NCI-H510A (cell line): ENCODE measurements around the gene QKI.
"Not testable (repeated sequence)": the region's sequence is repeated elsewhere in the genome, so short reads cannot be mapped to it uniquely, and the experiment has no call there.

ENCODE experiments used
- DNase-seq: peaks from one replicate; lab custom pipeline; 2025; lab: John Stamatoyannopoulos, UW

Gene QKI

DNA sequence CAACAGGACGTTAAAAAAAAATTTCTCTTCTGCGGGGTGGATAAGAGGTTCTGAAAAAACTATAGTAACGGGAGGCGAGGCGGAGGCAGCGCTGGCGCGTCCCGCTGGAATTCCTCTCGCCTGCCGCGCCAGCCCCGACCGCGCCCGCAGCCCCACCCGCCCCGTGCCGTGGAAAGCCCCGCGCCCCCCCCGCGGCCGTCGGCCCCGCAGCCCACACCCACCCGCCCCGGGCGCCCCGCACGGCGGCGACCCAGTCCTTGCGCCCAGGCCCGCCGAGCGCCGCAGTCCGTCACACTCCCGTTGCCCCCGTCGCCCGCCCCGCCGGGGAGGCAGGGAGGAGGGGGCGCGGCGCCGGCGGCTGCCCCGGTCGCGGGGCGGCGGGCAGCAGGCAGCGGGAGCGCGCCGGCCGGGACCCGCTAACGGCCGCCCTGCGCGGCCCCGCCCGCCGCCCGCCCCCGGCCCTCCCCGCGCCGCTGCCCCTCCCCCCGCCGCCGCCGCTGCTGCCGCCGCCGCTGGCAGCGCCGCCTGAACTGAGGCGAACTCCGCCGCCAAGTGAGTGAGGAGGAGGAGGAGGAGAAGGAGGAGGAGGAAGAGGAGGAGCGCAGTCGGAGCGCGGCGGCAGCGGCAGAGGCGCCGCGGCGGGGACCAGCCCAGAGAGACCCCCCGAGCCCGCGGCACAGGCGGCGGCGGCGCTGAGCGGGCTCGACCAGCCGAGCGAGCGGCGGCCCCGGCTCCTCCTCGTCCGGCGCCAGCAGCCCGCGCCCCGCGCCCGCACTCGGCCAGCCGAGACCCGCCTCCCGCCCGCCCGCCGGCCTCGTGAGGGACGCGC is at the start of gene QKI:
Gene QKI, plus strand, starts transcription at position 602 of the 829 bp plus-strand sequence. CDS start 476 bp downstream, outside the sequence.
- peak; percentile 42 for DNase-seq

DNA sequence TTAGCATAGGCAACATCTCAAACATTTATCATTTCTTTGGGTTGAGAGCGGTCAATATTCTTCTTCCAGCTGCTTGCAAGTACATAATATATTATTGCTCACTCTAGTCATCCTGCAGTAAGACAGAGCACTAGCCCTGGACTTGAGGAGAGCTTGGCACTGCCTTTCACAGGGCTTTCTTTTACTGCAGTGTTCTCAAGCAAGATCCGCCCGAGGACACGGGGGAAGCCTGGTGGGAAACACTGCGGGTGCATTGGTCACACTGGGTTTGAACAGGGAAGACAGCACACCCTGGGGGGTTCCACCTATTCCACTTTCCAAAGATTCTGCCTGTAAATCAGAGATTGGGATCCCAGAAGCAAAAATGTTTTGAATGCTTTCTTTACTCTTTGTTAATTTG is 48.2 kb upstream of the QKI start:
- DNase-seq: no peak

DNA sequence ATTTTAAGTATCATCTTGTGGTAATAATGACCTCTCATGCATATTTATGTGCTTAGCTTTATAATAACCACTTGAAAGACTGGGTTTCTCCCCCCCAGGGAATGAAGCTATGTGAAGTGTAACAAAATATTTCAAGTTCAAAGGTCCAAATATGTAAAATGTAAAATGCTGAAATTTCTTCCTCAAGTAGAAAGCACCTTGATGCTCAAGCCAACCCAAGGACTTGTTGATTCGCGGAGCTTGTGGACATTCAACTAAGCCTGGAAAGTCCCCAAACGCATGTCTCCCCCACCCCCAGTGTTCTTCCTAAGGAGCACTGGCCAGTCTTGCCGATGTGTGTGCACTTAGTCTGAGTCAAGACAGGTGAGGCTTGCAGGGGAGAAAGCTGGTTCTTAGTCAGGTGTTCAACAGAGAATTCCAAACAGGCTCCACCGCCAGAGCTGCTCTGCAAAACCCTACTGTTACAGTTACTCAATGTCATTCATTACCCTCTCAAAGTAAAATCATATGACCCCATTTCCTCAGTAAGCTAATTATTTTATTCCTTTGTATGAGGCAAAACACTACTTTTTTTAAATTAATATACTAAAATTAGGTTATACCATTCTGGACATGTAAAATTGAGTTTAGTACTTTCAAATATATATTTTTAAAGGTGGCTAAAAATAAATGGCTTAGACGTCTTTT is 46.9 kb upstream of the QKI start:
- no peak for DNase-seq

DNA sequence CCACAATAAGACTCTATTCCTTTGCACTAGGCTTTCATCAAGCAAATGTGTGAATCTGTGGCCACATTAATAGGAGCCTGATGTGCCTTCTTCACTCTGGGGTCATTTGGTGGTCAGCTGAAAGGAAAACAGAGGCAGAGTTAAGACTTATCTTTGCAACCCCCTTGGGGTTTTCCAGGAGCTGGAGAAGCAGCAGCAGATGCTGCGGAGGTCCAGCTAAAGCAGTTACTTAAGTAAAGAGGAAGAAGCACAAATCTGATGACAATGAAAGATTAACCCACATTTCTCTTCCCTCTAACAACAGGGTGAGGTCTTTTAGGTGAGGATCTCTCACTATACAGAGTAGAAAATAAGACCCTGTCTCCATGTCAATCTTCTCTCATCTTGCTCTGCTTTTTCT is 45.4 kb upstream of the QKI start:
- no peak for DNase-seq

DNA sequence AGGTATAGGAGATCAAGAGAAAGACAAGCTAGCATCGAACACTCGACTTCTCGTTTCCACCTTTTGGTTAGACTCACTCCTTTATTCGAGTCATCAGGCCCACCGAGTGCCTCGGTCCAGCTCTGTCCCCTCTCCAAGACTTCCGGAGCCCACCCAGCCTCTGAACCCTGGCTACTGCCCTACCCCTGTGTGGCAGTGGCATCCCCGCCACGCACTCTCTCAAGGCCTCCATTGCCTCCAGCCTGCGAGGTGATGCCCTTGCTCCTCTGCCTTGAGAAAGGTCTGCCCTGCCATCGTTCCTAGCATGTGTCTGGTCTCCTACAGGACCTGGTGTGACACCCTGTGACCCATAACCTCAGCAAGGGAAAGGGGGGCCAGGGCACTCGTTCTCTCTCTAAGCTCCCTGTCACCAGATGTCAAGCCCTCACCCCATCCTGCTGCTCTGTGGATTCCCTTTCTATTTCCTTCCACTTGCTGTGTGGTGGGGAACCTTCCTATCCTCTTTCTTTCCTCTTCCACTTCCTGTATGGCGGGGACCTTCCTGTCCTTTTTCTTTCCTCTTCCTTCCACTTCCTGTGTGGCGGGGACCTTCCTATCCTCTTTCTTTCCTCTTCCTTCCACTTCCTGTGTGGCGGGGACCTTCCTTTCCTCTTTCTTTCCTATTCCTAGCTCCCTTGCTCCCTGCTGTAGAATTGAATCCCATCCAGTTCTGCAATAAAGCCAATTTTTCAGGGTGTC is 44.7 kb upstream of the QKI start:
- DNase-seq: no peak

DNA sequence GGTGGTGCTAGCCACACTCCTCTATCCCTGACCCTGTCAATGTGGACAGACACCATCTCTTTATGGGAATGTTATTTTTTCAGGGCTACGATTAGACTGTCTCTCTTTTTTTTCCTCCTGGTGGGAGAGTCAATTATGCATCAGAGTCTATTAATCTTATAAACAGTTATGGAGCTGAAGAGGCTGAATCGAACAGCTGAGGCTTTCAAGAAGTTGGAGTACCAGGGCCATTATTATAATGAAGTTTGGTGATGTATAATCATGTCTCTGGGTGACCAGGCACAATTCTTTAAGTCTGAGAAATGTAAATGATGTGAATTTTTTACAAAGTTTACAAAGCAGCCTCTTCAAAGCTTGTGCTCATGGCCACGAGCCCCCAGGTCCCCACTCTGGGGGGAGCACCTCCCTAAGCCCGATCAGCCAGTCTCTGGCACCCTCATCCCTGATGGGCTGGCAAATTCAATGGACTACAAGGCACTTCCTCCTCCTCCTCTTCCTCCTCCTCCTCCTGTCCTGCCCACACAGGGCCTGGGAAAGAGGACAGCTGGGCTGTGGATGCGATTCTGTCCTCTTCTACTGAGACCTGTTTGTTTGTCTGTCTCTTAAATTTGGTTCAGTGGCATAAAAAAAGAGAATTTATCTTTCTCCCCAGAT is 43.9 kb upstream of the QKI start:
- DNase-seq: no peak

DNA sequence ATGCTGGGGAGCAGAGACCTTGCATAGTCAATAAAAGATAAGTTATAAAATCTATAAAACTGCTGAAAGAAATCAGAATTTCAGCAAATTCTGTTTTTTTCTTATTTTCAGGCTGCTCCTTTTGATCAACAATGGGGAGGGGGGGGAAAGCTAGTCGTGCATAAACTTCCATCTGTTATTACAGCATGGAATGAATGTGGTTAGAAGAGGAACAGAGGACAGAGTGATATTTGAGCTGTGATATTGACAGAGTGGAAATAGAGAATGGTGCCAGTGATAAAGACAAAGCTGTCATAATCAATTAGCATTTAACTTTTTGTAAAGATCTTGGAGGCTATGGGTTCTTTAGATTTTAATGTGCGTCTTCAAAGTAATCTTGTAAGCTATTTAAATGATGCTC is 43.4 kb upstream of the QKI start:
- DNase-seq: no peak

DNA sequence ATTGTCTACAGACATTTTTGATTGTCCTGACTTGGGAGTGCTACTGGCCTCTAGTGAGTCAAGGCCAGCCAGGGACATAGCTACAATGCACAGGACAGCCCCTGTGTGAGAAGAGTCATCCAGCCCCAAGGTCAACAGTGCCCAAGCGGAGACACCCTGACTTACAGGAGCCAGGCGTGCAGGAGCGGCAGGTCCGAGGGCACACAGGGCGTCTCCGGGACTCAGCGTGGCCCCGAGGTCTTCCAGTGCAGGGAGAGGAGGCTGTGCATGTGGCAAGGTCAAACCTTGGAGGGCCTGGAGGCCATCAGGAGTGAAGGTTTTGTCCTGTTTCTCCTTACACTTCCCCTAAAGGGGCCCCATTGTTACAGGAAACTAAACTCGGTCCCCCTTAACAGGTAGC is 41.3 kb upstream of the QKI start:
- no peak for DNase-seq

DNA sequence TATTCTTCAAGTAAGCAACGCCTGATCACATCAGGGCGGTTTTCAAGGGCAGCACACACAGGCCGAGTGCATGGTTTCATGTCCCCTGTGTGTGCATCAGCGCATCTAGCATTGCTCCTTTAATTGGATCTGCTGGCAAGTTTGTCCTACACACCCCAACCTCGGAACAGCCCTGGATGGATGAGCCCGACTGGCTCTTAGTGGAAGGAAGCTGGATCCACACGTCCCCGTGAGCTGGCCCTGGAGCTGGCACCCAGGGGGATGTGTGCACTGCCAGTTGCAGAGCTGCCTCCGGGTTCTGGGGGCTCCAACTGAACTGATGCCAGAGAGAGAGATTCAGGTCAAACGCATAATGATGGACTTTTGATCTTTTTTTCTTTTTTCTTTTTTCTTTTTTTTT is 39.2 kb upstream of the QKI start:
- no peak for DNase-seq

DNA sequence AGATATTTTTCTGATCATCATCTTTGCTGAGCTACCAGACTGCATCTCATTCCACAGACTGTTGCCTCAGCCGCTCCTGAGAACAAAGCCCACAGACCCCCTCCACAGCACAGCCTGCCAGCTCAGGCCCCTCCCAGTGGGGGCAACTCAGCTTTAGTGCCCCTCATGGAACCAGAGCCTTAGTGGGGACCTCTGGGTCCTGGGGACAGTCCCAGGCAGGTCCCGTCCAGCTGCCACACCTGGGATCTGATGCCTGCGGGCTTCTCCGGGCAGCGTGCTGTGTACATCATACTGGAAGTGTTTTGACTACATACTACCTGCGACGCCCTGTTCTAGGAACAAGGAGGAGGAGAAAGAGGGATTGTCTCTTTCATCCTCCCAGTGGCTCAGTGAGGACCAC is 38.3 kb upstream of the QKI start:
- no peak for DNase-seq

DNA sequence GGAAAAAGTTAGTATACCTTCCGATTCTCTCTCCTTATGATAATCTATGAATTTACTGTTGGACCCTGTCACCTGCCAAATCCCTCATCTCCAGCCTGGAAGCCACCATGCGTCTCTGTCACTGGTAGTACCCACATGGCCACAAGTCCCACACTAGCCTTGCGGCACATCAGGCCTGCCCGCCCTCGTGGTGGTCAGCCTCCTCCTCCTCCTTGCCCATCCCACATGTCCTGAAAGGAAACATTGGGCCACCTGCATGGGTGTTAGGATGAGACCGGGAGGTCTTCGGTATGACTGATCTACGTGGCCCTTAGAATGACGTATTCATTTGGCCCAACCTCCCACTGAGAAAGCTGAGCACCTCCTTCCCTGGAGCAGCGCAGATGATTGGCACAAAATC is 37.0 kb upstream of the QKI start:
- DNase-seq: no peak

DNA sequence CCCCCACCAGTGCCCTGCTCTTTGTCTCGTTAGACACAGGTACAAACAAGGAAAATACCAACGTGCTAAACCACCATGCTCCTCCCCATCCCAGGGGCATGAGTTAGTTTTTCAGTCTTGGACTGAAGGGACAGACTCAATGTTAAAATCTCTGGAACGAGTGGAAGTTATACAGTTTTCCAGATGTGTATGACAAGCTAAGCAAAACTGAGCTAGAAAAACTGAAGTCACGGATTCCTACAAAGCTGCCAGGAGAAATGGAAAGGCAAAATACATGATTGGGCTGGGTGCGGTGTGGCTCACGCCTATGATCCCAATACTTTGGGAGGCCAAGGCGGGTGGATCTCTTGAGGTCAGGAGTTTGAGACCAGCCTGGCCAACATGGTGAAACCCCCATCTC is 34.3 kb upstream of the QKI start:
- no peak for DNase-seq

DNA sequence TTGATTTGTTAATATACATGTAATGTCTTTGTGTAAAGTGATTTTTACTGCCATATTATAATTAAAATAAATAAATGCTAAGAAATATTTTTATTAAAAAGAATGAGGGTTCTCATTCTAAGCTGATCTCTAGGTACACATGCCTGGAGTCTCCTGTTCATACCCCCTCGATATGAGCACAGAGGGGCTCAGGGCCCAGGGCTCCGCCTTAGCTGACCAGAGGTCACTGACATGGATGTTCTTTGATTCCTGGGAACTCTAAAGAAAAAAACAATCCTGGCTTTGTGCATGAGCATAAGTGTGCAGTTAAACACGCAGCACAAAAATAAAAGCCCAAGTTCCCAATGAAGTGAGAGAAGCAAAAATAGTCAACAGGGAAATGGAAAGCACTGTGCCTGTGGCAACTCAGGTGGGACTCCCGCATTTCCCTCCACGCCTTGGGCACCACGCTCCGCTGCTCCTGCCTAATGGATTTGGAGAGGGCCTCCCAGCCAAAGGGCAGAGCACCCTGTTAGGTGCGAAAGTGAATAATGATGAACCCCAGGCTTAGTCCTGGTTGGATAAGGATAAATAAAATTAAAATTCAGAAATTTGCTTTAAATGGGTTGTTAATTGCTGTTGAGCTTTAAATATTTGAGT is 33.3 kb upstream of the QKI start:
- DNase-seq: no peak

DNA sequence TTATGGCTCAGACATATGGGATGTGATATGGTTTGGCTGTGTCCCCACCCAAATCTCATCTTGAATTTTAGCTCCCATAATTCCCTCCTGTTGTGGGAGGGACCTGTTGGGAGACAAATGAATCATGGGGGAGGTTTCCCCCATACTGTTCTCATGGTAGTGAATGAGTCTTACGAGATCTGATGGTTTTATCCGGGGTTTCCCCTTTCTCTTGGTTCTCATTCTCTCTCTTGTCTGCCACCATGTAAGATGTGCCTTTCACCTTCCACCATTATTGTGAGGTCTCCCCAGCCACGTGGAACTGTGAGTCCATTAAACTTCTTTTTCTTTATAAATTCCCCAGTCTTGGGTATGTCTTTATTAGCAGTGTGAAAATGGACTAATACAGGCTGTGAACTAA is 31.1 kb upstream of the QKI start:
- DNase-seq: not testable (repeated sequence)

DNA sequence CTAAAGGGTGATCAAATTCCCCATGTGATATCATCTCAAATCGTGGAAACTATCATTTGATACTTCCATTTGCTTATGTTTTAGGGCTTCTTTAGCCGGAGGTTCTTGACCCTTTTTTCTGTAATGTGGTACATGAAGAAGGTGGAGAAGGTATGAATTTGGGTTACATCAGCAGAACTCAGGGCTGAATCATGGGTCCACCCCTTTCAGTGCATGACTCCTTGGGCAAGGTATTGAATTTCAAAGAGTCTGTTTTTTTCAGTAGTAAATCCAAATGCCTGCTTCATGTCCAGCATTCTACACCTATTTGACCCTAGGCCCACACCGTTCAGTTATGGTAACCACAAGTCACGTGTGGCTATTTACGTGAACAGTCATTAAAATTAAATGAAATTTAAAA is 30.6 kb upstream of the QKI start:
- no peak for DNase-seq

DNA sequence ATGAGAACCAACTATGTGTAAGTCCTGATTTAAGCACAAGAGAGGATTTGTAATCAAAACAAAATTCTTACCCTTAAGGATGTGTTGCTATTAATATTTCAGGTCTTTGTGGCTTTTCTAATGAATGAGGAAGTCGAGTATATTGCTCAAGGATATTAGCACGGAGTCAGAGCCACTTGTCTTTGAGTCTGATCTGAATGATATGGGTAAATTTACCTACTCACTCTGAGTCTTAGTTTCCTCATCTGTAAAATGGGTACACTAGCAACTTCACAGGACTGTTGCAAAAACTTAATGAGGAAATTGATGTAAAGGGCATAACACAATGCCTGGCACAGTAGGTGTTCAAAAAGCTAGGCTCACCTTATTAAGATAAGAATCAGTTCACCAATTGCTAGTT is 30.0 kb upstream of the QKI start:
- DNase-seq: no peak

DNA sequence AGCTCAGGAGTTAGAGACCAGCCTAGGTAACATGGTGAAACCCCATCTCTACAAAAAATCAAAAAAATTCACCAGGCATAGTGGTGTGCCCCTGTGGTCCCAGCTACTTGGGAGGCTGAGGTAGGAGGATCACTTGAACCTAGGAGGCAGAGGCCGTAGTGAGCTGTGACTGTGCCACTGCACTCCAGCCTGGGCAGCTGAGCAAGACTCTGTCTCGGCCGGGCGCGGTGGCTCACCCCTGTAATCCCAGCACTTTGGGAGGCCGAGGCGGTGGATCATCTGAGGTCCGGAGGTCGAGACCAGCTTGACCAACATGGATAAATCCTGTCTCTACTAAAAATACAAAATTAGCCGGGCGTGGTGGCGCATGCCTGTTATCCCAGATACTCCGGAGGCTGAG is 29.0 kb upstream of the QKI start:
- not testable (repeated sequence) for DNase-seq

DNA sequence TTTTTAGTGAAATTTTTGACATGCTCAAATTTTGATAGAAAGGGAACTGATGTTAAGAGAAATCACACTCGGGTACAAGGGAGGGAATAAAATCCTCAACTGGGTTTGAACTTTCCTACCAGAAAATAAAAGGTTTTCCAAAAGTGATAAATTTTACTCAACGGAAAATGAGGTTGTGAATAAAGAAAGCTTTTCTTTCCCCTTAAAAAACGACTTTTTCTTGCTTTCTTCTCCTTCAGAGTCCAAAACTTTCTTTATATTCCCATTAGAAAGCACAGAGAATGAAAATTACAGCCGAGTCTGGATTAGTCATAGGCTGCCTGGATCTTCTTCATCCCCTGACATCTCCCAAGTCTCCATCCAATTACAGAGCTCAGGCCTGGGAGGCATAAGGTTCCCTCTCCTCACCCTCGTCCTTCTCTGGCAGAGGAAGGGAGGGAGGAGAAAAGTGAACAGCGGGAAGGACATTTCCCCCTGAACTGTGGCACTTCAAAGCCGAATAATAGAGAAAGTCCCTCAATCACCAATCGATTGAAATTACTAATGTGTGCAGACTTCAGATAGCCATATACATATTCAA is 28.1 kb upstream of the QKI start:
- DNase-seq: no peak

DNA sequence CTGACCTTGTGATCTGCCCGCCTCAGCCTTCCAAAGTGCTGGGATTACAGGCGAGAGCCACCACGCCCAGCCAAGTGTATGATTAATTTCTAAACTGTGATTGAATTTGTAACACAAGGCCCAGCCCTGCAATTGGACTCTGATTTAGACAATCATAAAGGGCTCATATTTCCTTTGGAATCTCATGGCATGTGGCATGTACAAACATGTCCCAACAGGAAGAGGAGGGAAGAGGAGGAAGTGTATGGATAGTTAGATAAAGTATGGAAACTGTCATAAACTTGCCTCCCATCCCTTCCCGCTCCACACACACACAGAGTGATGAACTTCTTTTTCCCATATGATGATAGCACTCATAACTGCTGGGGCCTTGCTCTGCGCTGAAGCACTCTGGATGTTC is 27.2 kb upstream of the QKI start:
- no peak for DNase-seq

DNA sequence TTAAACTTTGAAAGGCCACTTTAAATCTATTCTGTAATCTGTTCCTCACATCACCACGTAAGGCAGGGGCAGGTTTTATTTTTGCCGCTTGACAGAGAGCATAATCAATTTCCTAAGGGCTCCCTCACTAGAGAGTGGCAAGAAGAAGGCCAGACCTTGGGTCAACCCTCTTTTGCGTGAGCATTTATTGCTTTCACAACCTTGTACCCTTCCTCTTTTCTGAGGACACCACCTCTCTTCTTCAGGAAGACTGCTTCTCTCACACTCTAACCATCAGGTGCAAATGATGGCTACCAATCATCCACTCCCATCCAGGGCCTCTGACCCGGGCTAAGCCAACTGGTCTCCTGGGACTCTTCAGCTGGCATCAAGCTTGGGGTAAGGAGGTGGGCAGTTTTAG is 25.2 kb upstream of the QKI start:
- DNase-seq: no peak

DNA sequence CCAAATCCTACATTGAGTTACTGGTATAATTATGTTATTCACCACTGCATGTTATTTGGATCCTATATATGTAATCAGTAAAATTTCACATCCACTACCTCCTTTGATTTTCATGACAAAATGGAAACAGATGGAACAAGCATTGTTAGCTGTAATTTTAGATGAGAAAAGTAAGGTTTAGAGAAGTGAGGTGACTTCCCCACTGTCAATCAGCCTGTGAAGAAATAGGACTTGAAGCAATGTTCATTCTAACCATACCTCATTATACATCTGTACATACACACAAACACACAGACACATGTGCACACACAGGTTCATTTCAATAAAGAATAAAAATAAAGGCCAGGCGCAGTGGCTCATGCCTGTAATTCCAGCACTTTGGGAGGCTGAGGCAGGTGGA is 23.7 kb upstream of the QKI start:
- no peak for DNase-seq

DNA sequence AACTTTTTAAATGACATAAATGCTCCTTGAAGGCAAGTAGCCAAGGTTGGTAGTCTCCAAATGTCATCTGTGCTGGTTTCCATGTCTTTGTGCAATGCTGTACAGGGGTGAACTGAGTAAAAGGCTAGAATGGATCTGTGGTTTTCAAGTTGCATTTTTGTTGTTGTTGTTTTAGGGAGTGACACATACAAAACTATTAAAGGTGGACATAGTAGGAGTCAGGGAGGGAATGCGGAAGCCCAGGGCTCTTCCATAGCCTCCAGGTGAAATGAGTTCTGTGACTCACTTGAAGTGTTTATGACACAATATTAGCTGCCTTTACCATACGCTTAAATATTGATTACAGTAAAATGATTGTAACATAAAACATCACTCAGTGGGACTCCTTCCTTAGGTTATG is 22.5 kb upstream of the QKI start:
- DNase-seq: no peak
